Neuronal stem cell (in vitro differentiated cells): ENCODE data around the gene KLHL21.
A peak's percentile ranks its signal among the peaks of the same experiment; 100 is the strongest.

Experiments used
- DNase-seq: peaks from one replicate; pipeline ENCODE4 v3.0.0-alpha.2; 2013; ENCODE audit warnings: low spot score
- H2AFZ ChIP-seq: one replicate; pipeline ENCODE4 v1.6.1; 2013; ENCODE audit warnings: mild to moderate bottlenecking, low read length, inconsistent platforms
- H2AK5ac ChIP-seq: 2 replicates; pipeline ENCODE4 v1.6.1; 2013; ENCODE audit warnings: low read depth, mild to moderate bottlenecking, inconsistent platforms, low read length, moderate library complexity, mixed read lengths
- H2BK120ac ChIP-seq: 2 replicates; pipeline ENCODE4 v1.6.1; 2013; ENCODE audit warnings: low read depth, mild to moderate bottlenecking, inconsistent platforms, low read length, moderate library complexity, mixed read lengths
- H2BK12ac ChIP-seq: one replicate; pipeline ENCODE4 v1.6.1; 2013; ENCODE audit warnings: low read length, inconsistent platforms
- H2BK15ac ChIP-seq: 2 replicates; pipeline ENCODE4 v1.6.1; 2013; ENCODE audit warnings: mild to moderate bottlenecking, low read length, inconsistent platforms, mixed read lengths
- H2BK5ac ChIP-seq: one replicate; pipeline ENCODE4 v1.6.1; 2013; ENCODE audit warnings: inconsistent platforms, mild to moderate bottlenecking, low read length, moderate library complexity
- H3K14ac ChIP-seq: one replicate; pipeline ENCODE4 v1.6.1; 2013; ENCODE audit warnings: low read length, inconsistent platforms
- H3K18ac ChIP-seq: 2 replicates; pipeline ENCODE4 v1.6.1; 2013; ENCODE audit warnings: low read length, inconsistent platforms
- H3K23ac ChIP-seq: 2 replicates; pipeline ENCODE4 v1.6.1; 2013; ENCODE audit warnings: low read depth, mild to moderate bottlenecking, mixed read lengths, low read length, inconsistent platforms; ENCODE audit not compliant: poor library complexity
- H3K27ac ChIP-seq: replicated peaks from 3 replicates; pipeline ENCODE4 v1.5.1; 2013; ENCODE audit warnings: low read length, inconsistent platforms
- H3K27me3 ChIP-seq, 3 experiments: 2 replicates each; pipeline ENCODE4 v1.6.1; 2013; ENCODE audit warnings: low read length in 3 of 3, mild to moderate bottlenecking in 2 of 3, inconsistent platforms in 1 of 3, low read depth in 1 of 3, mixed read lengths in 1 of 3, moderate library complexity in 1 of 3; ENCODE audit not compliant: control insufficient read depth in 3 of 3, insufficient read depth in 3 of 3
- H3K36me3 ChIP-seq, 2 donors: replicated peaks in 1 of 2; 2 replicates each; pipeline ENCODE4 v1.6.1; 2013; ENCODE audit warnings: low read length in 2 of 2; ENCODE audit not compliant: control insufficient read depth in 2 of 2, insufficient read depth in 2 of 2
- H3K4ac ChIP-seq: 2 replicates; pipeline ENCODE4 v1.6.1; 2013; ENCODE audit warnings: inconsistent platforms, mild to moderate bottlenecking, low read length, moderate library complexity
- H3K4me1 ChIP-seq, 2 donors: 1 replicate in 1 of 2; 2 replicates in 1 of 2; pipeline ENCODE4 v1.6.1; 2013; ENCODE audit warnings: low read length in 2 of 2, low read depth in 1 of 2; ENCODE audit not compliant: control insufficient read depth in 2 of 2, insufficient read depth in 1 of 2
- H3K4me2 ChIP-seq: one replicate; pipeline ENCODE4 v1.6.1; 2013; ENCODE audit warnings: mild to moderate bottlenecking, low read length, inconsistent platforms; ENCODE audit not compliant: insufficient read depth, poor library complexity, severe bottlenecking
- H3K4me3 ChIP-seq, 2 donors: 2 replicates each; pipeline ENCODE4 v1.5.1; 2013; ENCODE audit warnings: low read length in 2 of 2, mild to moderate bottlenecking in 2 of 2, inconsistent platforms in 1 of 2, moderate library complexity in 1 of 2
- H3K79me1 ChIP-seq: one replicate; pipeline ENCODE4 v1.6.1; 2013; ENCODE audit warnings: low read depth, mild to moderate bottlenecking, inconsistent platforms, low read length, moderate library complexity
- H3K9ac ChIP-seq: one replicate; pipeline ENCODE4 v1.6.1; 2013; ENCODE audit warnings: mild to moderate bottlenecking, low read depth, low read length, inconsistent platforms; ENCODE audit not compliant: poor library complexity
- H3K9me3 ChIP-seq, 2 donors: replicated peaks in 1 of 2; 2 replicates each; pipeline versions ENCODE3 to v1.6.1; 2013; ENCODE audit warnings: low read length in 2 of 2, mild to moderate bottlenecking in 2 of 2, inconsistent platforms in 1 of 2, low read depth in 1 of 2, mixed read lengths in 1 of 2, moderate library complexity in 1 of 2; ENCODE audit not compliant: control insufficient read depth in 2 of 2, insufficient read depth in 1 of 2
- H4K8ac ChIP-seq: one replicate; pipeline ENCODE4 v1.6.1; 2013; ENCODE audit warnings: low read depth, mild to moderate bottlenecking, inconsistent platforms, low read length, moderate library complexity
- H4K91ac ChIP-seq: one replicate; pipeline ENCODE4 v1.6.1; 2013; ENCODE audit warnings: low read length, low read depth, mild to moderate bottlenecking, inconsistent platforms; ENCODE audit not compliant: poor library complexity
- WGBS, 2 donors: extraction: QIAGEN DNeasy Blood & Tissue Kit; methylation state at CpG; one replicate each; pipeline ENCODE4 v1.1.7; 2013; ENCODE audit warnings: missing lambda C conversion rate in 2 of 2, mixed read lengths in 1 of 2; ENCODE audit not compliant: insufficient read length in 2 of 2, insufficient replicate concordance in 1 of 2; ENCODE audit errors: extremely low coverage in 2 of 2; 5-methylcytosine and 5-hydroxymethylcytosine counted together

Gene KLHL21

GRCh38 chr1:6579374-6580118 lies 23.1 kb downstream of the KLHL21 start, which contains the start of gene ZBTB48:
ZBTB48 (plus strand) TSS chr1:6579994; CDS start chr1:6580610, 616 bp downstream.
- Histone ChIP-seq H2BK120ac (peak within 1 kb of the TSS; percentile 52), H4K8ac (peak within 1 kb of the TSS; percentile 52), H3K4me2 (peak within 1 kb of the TSS; percentile 84), H3K9me3 (no peaks in the 10 kb centered on the region), H3K36me3 (peaks cover 6 to 15% of the 10 kb centered on the region in 2 donors), H3K4me1 (peaks cover 14 to 27% of the 10 kb centered on the region in 2 donors), H2BK15ac (peak within 1 kb of the TSS; percentile 11), H3K14ac (peak within 1 kb of the TSS; percentile 77), H2BK5ac (peak within 1 kb of the TSS; percentile 83), H2AFZ (peak within 1 kb of the TSS; percentile 91), H3K18ac (peak within 1 kb of the TSS; percentile 98), H2BK12ac (peak within 1 kb of the TSS; percentile 14), H4K91ac (peak within 1 kb of the TSS; percentile 7), H3K9ac (peak within 1 kb of the TSS; percentile 97), H3K23ac (peak within 1 kb of the TSS; percentile 98), H3K4ac (peak within 1 kb of the TSS; percentile 53), H3K27ac (peak within 1 kb of the TSS; percentile 65), H3K4me3 (peak within 1 kb of the TSS; percentile 69 to 83), H3K27me3 (no peaks in the 10 kb centered on the region), H2AK5ac (peak within 1 kb of the TSS; percentile 63), H3K79me1 (peaks cover 15% of the 10 kb centered on the region)
- WGBS, 2 donors: no CpG with 5 or more reads among the region's 58 CpGs
- peak; percentile 97 for DNase-seq

GRCh38 chr1:6578624-6579373 lies 23.9 kb downstream of the KLHL21 start:
- no CpG with 5 or more reads among the region's 14 CpGs for WGBS, 2 donors
- H3K9ac ChIP-seq: peak overlapping the region; percentile 74
- H3K23ac ChIP-seq: no peak overlapping the region
- H3K4me3 ChIP-seq: peak overlapping the region in 1 of 2 donors; percentile 69
- no peak for DNase-seq
- peak overlapping the region; percentile 52 for H4K8ac ChIP-seq
- peak overlapping the region; percentile 63 for H2AK5ac ChIP-seq
- H3K27me3 ChIP-seq: no peaks in the 10 kb centered on the region
- peak overlapping the region; percentile 83 for H2BK5ac ChIP-seq
- H3K4ac ChIP-seq: peak overlapping the region; percentile 53
- peaks cover 10% of the 10 kb centered on the region for H3K79me1 ChIP-seq
- H3K4me1 ChIP-seq: peaks cover 14 to 27% of the 10 kb centered on the region in 2 donors
- peak overlapping the region; percentile 77 for H3K14ac ChIP-seq
- H3K9me3 ChIP-seq: no peaks in the 10 kb centered on the region
- H4K91ac ChIP-seq: peak overlapping the region; percentile 7
- peak overlapping the region; percentile 14 for H2BK12ac ChIP-seq
- H2AFZ ChIP-seq: peak overlapping the region; percentile 91
- H2BK15ac ChIP-seq: peak overlapping the region; percentile 11
- peaks cover 6 to 11% of the 10 kb centered on the region in 2 donors for H3K36me3 ChIP-seq
- H3K4me2 ChIP-seq: no peak overlapping the region
- H3K18ac ChIP-seq: peak overlapping the region; percentile 95
- H3K27ac ChIP-seq: peak overlapping the region; percentile 65
- H2BK120ac ChIP-seq: peak overlapping the region; percentile 52

DNA sequence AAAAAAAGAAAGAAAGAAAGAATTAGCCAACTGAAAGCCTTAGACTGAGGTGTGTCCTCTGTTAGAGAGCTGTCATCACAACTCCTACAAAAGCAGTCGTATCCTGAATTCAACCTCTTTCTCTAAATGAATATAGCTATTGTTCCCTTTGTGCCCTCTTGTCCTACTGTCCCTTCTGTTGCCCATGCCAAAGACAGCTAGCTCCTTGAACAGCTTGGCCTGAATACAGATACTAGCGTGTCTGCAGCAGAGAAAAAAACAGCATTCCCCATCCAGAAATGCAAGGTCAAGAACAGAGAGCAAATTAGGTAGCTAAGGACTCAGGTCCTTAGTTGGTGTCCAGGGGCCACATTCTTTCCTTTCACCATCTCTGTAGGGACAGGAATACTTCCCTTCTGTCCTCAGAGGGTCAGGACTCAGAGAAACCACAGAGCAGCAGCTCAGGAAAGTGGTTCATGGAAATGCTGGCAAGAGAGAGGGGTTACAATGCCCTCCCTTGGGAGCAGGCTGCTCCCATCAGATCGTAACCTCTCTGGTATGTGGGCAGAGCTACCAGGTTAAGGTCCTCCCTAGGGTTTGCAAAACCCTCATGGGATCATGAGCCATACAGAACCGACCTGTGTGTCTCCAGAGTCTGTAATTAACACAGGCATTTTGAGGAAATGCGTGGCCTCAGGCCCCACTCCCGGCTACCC lies 24.7 kb downstream of the KLHL21 start:
- Histone ChIP-seq H3K27me3 (no peaks in the 10 kb centered on the region), H3K23ac (no peak overlapping the region), H3K9ac (no peak overlapping the region), H3K4me1 (peaks cover 14 to 27% of the 10 kb centered on the region in 2 donors), H2BK12ac (no peak overlapping the region), H3K14ac (no peak overlapping the region), H3K4me2 (no peak overlapping the region), H2BK5ac (no peak overlapping the region), H3K4ac (no peak overlapping the region), H3K18ac (no peak overlapping the region), H3K27ac (no peak overlapping the region), H2BK15ac (no peak overlapping the region), H2BK120ac (no peak overlapping the region), H2AFZ (peak overlapping the region; percentile 36), H3K9me3 (no peaks in the 10 kb centered on the region), H3K79me1 (peaks cover 10% of the 10 kb centered on the region), H3K4me3 (no peak overlapping the region), H3K36me3 (peaks cover 6 to 11% of the 10 kb centered on the region in 2 donors), H2AK5ac (no peak overlapping the region), H4K8ac (no peak overlapping the region), H4K91ac (no peak overlapping the region)
- DNase-seq: no peak
- WGBS, 2 donors: no CpG with 5 or more reads among the region's 6 CpGs
